GM19455 (cell line): Measurements from ENCODE around the gene CFAP20DC.

Experiments
- ATAC-seq: cut with Tn5 transposase; IDR thresholded peaks from one replicate; pipeline ENCODE4 v1.9.1; 2021; ENCODE audit not compliant: unreplicated experiment

CFAP20DC gene

DNA sequence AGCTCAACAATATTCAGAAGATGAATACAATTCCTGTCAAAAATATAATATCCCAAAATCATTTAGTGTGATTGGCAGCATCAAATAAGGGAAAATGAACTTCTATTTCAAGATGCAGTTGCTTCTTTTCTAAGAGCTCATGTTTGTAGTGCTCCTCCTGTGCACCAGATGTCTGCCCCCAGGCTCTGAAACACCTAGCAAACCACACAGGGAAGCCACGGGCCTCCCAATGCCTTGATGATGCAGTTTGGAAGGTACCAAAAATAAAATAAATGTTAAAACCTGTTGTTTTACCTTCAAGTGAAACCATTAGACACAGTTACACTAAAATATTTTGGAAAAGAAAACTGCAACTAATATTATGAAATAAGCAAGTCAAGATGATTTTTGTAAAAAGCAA lies 22.2 kb downstream of the CFAP20DC start:
- ATAC-seq, result no peak

DNA sequence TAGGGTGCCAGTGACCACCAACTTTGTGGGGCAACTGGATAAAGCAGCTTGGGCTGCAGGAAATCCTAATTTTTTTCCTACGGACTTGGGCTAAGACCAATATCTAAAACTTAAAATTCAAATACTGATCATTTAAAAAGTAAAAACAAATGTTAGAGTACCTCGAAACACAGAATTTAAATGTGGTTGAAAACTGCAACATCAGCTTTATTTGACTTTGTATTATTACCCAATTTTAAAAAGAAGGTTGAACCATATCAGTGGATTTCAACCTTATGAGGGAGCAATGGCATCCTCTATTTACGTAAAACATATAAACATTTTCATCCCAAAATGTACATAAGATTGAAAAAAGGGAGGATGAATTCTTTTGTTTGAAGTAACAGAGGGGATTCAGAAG lies 26.2 kb downstream of the CFAP20DC start:
- no peak for ATAC-seq

DNA sequence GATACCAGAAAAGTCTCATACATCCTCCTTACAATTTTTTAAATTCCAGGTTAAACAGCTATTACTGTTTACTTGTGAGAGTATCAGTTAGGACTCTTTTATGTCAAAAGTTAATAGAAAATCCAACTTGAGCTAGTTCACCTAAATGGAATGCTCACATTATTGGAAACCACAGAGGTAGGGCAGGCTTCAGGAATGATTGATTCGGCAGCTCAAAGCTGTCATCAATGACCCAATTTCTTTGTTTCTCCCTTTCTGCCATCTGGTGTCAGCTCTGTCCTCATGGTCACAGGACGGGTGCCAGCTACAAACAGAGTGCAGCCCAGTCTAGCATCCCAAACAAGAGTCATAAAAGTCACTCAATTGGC lies 32.2 kb downstream of the CFAP20DC start:
- ATAC-seq, result no peak

DNA sequence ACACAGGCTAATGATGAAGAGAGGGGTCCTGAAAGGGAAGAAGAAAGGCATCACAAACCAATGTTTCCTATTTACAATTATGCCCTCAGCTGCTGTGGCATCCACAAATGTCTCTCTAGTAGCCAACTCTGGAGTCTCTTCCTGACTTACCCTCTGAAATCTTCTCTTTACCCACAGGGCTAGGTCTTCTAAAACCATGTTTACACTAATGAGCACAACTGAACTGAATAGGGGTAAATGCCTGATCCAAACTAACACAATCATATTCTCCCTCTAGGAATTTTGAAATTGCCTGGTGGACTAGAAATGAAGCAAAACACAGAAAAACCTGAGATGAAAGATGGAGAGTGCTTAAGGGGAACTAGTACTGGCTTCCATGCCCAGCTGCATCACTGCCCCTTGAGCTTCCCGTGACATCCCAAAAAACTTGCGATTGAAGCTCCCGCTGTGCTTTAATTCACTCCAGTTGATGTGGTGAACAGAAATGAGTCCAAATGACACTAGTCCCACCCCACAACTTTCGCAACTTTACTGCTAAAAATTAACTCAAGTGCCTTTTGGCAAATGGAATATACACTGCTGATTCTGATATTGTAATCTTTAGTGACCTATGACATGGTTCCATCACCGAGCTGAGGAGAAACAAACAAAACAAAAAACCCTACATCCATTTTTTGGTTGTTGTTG lies 32.8 kb downstream of the CFAP20DC start:
- ATAC-seq, result no peak

DNA sequence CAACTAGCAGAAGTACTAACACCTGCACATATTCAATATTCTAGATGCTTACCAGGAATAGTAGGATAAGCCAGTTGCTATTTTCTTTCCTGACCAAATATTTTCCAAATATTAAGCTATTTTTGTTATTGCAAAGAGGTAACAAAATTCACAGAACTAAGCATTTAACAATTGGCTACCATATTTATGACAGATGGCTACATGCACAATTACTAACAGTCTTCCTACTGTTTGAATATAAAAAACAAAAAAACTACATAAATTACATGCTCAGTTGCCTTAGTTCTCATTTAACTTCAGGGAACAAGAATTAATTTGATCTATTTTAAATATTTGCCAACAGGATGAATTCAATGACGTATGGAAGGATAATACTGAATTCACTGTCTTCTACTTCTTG lies 36.2 kb downstream of the CFAP20DC start:
- no peak for ATAC-seq

DNA sequence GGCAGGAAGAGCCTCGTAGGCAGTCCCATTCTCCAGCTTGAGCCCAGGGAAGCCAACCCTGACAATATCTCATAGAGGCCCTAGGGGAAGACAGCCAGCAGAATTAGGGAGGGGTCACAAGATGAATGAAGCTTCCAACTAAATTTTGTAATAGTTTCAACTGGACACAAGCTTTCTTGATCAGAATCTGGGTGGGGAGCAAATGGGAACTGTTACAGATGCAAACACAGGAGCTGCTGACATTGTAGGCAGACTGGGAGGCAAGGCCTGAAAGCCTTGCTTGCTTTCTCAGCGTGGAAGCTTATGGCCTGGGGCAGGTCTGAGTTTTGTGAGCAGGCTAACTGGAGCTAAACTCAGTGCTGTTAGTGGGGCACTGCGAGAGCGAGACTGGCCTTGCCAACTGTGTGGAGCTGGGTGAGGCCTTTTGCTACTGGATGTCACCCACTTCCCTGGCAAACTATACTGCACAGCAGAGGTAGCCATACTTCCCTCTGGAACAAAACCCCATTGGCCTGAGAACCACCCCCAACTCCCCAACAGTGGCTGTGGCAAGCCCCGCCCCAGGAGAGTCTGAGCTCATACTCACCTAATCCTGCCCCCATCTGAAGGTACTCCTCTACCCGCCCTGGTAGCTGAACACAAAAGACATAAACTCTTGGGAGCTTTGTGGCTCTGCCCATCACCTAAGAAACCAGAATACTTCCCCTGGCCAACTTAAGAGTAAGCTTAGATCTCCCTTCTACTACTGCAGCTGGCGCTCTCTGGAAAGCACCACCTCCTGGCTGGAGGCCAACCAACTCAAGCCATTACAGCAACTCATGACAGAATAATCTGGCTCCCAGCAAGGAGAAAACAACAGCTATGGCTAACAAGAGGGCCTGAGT lies 42.9 kb downstream of the CFAP20DC start:
- no peak for ATAC-seq

DNA sequence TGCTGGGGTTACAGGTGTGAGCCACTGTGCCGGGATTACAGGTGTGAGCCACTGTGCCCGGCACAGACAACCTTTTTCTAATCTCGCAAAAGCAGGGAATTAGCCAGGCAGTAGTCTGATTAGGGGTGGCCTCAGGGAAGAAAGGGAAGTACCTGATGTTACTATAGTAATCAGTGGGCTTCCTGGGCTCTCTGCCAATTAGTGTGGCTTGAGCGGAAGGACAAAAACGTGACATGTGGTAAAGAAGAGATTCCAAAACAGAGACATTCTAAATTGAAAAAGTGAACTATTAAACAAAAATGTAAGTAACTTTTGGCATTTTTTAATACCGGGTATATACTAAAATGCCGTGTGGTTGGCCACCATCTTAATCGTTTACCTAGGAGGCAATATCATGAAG lies 48.1 kb downstream of the CFAP20DC start:
- ATAC-seq, result no peak

DNA sequence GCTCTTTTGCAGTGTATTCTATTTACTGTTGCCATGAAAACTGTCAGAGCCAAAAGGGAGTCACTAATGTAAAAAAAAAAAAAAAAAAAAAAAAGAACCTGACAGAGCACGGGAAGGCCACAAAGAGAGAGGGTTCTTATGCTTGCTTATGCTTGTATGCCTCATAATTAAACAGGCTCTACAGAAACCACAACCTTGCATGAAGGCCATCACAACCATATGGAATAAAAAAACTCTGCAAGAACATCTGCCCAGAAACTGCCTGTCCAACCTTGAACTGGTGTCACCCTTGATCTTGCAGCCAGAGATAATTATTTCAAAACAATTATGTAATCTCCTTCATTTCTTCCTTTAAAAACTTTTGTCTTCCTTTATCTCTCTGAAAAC lies 50.1 kb downstream of the CFAP20DC start:
- ATAC-seq, result no peak

DNA sequence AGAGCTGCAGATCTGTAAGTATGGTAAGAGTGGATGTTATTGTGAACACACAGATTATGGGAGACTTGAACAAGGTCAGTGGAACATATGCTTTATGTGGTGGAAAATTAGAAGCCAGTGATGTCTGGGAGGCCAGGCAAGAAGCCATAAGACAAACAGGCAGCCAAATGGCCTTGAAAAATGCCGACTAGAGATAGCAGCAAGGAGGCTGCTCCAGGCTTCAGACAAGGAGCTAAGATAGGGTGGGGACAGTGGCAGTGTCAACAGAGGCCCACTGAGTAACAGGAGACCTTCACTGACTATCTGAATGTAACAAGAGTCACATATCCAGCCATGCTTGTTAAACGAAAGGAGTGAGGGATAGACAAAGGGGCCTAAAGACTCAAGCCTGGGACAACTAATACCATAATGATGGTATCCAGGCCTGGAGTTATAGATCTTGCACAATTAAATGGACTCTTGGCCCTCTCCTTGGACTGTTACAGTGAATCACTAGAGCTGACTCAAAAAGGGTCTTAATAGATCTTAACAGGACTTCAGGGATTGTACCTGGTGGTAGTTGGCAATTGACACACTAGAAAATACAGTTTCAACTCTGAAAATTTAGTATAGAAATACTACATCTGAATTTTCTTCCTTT lies 50.6 kb downstream of the CFAP20DC start:
- no peak for ATAC-seq

DNA sequence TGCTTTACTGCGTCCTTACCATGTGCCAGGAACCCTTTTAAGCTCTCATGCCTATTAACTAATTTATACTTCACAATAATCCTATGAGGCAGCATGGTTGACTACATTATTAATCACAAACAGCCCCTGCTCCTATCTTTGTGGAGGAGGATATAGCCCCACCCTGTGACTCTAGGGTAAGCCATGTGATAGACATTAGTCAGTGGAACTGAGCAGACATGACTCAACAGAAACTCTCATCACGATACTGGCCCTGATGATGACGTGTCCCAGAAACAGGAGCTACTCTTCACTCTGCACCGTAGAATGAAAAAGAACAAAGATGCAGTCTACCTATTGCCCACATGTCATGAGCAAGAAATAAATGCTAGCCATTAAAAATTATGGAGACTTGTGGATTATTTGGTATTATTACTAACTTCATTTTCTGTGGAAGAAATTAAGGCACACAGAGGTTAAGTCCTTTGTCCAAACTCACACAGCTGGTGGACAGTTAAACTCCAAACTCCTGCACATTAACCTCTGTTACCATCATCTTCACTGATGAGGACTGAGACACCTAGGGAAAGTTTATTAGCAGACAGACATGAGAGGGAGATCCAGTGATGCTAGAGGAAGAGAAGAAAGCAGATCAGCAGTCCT lies 51.2 kb downstream of the CFAP20DC start:
- no peak for ATAC-seq

DNA sequence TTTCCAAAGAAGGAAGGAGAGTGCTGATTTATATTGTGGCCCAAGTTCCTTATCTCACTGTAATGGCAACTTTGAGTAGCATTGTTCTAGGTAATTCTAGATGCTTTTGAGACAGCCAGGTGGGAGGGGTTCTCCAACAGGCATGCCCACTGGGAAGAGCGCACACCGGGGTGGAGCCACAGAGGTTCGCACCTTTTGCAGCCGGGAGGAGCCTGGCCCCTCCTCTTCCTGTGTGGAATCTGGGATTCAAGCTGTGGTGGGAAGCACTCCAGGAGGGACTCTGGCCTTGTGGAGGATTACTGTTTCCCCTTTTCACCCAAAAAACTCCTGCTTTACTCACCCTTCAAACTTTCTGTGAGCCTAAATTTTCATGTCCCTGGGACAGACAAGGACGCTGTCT lies 53.1 kb downstream of the CFAP20DC start:
- no peak for ATAC-seq

DNA sequence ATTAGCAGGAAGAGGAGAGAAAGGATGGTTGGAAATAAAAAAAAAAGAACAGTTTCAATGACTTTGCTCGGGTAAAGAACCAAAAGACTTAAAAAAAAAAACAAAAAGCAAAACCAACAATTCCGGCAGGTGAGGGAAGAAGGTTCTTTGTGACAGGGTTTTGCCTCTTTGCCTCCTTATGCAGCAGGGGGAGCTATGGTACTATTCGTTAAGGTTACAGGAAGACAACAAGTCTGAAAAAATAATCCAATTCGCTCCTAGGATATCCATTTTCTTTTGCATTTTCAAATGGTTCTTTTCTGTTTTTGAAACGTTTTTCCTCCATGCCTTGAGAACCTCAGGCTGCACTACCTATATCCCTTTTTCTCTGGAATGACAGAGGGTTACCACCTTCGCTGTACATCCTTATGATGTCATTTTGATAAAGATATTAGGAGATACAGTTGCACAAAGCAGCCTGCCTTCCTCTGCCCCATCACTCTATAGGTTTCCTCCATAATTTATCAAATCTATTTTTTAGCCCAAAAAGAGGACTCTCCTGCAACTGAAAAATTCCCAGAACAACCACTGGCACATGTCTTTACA lies 55.0 kb downstream of the CFAP20DC start:
- no peak for ATAC-seq

DNA sequence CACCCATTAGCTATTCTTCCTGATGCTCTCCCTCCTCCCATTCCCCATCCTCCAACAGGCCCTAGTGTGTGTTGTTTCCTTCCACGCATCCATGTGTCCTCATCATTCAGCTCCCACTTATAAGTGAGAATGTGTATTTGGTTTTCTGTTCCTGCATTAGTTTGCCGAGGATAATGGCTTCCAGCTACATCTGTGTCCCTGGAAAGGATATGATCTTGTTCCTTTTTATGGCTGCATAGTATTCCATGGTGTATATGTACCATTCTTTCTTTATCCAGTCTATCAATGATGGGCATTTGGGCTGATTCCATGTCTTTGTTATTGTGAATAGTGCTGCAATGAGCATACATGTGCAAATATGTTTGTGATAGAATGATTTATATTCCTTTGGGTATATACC lies 56.3 kb downstream of the CFAP20DC start:
- no peak for ATAC-seq

DNA sequence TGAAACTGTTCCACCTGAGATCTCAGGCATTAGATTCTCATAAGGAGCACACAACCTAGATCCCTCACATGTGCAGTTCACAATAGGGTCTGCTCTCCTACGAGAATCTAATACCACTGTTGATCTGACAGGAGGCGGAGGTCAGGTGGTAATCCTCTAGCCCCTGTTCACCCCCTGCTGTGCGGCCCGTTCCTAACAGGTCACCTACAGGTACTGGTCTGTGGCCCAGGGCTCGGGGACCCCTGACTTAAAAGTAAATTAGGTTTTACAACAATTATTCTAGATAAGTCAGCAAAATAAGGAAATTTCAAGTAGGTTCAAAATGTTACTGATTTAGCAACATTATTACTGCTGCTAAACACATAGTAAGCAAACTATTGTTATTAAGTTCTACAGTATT lies 58.2 kb downstream of the CFAP20DC start:
- ATAC-seq, result no peak

DNA sequence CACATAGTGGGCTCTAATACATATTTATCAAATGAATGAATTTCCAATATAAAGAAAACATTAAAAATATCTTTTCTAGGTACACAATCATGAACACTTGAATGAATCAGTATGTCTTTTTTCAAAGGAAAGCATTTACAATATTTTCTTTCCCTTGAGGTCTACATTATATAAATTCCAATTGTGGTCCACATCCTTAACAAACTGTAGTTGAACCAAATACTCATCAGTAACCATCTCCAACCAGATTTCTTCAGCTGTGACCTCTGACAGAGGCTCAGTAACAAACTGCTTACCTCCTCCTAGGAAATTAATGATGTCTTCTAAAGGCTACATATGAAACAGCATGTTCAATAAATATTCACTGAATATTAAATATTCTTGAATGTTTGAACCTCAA lies 58.8 kb downstream of the CFAP20DC start:
- no peak for ATAC-seq

DNA sequence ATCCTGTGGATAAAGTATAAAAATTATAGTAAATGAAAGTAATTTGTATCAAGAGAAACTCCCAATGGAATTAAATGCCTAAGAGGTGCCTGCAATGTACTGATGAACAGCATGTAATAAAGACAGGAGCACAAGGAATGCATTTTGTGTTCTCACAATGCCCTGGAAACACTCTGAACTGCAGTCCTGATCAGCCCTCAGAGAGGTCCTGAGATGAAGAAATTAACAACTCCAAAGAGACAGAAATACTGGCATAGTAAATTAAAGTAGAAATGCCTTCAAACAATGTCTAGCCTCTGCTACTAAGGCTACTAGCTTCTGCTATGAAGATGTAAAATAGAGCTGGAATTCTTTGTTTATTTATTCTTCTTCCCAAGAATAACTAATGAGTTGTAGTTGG lies 59.9 kb downstream of the CFAP20DC start:
- ATAC-seq, result no peak

DNA sequence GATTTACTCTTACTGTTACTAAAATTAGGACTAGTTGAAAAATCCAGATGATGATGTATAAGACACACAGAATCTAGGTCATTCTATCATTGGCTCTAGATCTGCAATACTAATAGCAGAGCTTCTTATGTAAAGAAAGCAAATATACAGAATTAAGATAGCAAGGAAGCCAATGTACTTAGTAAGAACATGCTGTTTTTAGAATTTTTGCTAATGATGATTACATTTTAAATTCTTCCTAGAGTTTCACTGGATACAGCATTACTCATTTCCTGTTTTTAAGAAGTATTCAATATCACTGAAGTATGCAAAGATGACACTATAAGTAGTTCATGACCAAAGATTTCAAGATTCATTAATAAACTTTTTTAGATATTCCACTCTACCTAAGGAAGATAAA lies 60.7 kb downstream of the CFAP20DC start:
- no peak for ATAC-seq

DNA sequence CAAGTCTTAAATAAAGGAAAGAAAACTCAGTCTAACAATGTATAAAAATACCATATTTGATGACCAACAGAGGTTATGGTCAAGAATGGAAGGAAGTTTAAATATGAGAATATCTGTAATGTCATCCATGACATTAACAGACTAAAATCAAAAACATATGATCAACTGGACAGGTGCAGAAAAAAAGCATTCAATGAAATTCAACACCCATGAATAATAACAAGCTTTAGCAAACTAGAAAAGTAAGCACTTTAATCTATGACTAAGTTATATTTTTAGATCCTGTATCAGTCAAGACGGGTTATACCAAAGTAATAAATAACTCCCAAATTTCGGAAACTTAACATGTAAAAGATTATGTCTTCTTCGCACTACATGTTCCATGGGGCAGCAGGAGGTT lies 61.8 kb downstream of the CFAP20DC start:
- no peak for ATAC-seq

DNA sequence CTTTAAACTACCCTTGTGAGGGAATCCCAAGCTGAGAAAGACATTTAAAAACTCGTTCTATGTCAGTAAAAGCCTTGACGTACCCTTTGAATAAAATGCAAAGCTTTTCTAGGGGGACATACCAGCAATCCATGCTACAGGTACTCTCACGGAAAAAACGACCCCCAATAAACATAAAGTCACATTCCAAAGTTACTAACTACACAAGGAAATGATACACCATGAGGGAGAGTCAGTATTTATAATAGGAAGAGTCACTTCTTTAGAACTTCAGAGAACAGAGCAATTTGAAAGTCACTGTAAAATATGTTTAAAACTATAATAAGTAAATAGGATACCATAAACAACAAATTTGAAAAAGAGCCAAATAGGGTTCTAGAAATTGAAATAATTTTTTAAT lies 63.2 kb downstream of the CFAP20DC start:
- ATAC-seq, result no peak

DNA sequence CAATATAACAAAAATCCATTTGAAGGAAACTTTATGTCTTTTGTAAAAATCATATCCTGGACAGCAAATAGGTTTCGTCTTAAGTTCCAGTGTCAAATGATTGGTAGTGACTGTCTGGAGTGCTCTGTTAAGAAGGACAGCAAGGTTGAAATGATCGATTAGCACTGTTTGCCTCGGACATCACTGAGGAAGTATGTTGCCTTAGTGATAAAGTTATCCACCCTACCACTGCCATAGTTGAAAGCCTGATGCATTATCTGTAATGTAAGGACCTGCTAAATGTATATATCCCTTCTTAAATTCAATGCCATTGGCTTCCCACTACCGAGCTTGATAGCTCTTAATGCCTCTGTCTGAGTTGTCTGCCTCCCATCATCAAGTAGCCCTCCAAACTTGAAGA lies 70.0 kb downstream of the CFAP20DC start:
- no peak for ATAC-seq

DNA sequence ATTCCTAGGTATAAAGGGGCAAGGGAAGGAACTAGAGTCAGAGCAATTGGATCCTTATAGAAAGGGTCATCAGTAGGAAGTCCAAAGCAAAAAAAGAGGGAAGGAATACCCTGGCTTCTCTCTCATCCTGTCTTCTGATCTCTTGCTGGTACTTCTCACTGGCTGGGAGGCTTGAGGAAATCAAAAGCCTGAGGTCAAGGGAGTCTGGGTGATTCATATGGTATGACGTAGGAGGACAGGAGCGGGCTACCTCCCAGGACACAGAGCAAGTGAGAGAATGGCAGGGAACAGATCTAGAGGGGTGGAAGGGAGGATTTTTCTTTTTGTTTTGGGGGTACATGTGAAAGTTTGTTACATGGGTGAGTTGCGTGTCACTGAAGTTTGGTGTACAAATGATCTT lies 76.0 kb downstream of the CFAP20DC start:
- ATAC-seq, result no peak
